ENCODE results near the gene NFYA.

NFYA gene

DNA sequence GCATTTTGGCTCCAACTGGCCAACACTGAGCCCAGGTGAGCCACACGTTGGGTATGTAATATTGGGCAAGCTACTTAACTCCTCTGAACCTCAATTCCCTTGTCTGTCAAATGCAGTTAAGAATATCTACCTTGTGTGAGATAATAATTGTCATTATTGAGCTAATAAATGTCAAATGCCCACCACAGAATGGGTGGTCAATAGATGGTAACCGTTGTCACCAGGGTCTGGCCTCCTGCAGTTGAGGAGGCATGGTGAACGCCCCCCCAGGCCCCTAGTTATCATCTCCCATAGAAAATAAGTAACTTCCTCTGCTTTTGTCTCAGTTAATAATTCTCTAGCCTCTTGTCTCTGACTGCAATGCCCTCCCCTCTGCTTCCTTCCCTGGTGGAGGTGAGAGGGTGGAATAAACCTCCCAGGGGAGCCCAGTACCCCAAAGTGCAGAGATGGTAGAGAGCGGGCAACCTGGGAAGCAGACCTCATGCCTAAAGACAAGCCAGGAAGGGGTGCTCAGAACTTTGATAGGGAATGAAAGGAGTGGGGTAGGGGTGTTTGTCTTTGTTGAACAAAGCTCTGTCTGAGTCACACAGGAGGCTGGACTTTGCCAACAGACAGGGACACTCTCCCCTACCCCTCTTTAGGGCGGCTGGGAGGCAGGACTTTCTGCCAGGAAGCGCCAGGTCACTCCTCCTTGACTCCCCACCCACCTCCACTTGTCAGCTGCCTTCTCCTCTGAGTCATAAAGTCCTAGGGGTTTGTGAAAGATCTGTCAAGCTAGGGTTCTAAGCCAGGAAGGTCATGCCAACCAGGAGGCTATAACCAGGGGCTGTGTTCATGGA is 32.5 kb upstream of the NFYA start:
- TF ChIP-seq GATA2 (IDR thresholded peaks at IDR 0.05; ENCODE audit: low read depth, low read length) (no peak), GATA3 (IDR thresholded peaks at IDR 0.05; ENCODE audit: low read depth, low read length) (no peak)

DNA sequence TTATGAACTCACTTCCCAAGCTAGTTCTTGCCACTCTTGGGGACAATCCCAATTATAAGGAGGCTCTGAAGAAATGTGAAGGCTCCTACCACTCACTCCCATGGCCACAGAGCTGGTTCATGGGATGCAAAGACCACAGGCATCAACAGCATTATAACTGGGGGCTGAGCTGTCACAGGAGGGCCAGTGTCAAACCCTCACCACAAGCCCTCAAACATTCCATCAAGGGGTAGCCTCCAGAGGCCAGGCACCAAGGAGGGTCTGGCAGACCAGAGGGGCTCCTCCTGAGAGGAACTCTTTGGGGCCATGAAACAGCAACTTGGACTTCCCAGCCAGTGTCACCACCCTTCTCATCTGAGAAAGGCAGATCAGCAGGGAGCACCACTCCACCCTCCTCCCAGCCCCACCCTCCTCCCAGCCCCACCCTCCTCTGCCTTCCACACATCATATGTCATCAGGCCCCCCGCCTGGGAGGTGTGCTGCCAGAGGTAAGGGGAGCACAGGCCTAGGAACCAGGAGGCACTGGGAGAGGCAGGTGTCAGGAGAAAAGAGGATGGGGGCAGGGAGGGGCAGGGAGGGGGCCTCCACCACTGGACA is 31.7 kb upstream of the NFYA start:
- TF ChIP-seq GATA3 (IDR thresholded peaks at IDR 0.05; ENCODE audit: low read depth, low read length): no peak
- TF ChIP-seq GATA2 (IDR thresholded peaks at IDR 0.05; ENCODE audit: low read depth, low read length): no peak

DNA sequence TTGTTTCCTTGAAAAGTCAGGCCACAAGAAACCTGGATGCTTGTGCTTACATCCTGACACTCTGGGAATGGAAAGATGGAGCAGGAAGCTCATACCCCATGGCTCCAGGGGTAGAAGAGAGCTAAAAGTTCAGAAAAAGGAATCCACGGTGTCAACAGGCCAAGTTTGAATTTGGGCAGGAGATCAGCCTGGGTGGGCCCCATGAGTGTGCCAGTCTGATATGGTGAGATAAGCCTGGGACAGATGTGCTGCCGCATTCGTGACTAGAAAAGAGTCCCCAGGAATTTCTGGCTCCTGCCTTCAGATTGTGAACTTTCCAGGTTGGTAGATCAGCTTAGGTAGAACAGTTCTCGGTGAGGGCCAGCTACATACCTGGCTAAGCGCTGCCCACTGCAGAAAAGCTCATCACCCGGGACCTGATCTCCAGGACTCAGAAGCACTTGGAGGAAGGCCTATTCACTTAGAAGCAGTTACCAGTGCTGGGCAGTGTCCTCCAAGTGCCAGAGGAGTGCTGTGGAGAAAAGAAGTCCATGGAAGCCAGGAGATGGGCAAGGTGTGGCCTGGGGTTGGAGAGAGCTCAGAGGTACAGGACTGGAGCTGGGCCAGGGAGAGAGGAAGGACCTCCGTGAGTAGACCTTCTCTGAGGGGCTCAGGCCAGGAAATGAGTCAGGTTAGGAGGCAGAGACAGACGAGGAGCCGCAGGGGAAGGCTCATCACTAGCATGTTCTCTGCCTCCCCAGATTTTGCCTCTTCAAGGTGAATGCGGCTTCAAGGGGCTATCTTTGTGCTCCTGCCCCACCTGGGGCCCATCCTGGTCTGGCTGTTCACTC is 30.3 kb upstream of the NFYA start, which contains the start of gene TSPO2:
Gene TSPO2, plus strand, starts transcription at position 242 of the 830 bp plus-strand sequence. Its CDS starts 519 bp downstream, at position 761.
- TF ChIP-seq GATA2 (IDR thresholded peaks at IDR 0.05; ENCODE audit: low read depth, low read length) (no peak), GATA3 (IDR thresholded peaks at IDR 0.05; ENCODE audit: low read depth, low read length) (no peak)

DNA sequence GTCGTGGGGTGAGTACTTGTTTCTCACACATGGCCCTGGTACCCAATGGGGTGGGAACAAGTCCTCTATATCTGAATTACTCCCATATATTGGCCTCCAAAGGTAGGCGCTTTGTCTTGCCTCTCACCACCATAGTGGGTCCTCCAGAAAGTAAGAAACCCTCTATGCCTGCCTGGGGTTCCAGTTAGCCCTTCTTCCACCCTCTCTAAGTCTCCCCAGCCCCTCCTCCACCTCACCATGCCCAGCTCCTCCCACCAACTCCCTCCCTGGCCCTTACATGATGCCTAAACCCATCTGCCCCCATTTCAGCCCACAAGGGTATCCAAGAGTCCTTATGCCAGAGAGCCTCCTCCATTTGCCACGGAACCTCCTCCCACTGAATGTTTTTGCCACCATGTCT is 29.6 kb upstream of the NFYA start:
- TF ChIP-seq GATA2 (IDR thresholded peaks at IDR 0.05; ENCODE audit: low read depth, low read length): no peak
- TF ChIP-seq GATA3 (IDR thresholded peaks at IDR 0.05; ENCODE audit: low read depth, low read length): no peak

DNA sequence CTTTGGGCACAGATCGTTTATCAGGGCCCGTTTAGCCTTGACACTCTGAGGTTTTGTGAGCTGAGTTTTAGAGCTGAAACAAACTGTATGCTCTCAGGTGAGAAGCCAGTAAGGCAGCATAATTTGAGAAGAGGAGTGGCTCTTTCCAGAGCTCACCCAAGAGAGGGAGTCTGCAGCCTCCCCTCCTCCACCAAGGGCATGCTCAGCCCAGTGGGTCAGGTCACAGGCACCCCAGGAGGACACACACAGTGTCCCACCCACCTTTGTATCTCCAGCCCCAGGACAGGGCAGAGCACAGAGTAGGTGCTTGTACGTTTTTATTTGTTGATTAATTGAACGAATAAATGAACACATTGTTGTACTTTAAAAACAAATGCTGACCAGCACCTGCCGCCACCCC is 27.1 kb upstream of the NFYA start:
- TF ChIP-seq GATA2 (IDR thresholded peaks at IDR 0.05; ENCODE audit: low read depth, low read length): no peak
- no peak for TF ChIP-seq GATA3 (IDR thresholded peaks at IDR 0.05; ENCODE audit: low read depth, low read length)

DNA sequence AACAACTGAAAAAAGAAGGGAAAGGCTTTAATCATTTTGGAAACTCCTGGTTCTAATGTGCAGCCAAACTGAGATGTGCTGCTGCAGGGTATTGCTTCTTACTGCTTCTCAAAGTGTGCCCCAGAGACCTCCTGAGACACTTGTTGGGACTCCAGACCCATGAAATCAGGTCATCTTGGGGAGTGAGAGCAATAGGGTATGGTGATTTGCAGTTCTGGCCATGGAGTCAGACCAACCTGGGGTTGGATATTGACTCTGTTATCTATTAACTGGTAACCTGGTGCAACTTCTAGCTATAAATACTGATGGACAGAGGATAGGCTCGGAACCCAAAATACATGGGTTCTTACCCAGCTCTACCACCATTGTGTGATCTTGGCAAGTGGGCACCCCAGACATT is 26.7 kb upstream of the NFYA start:
- TF ChIP-seq GATA3 (IDR thresholded peaks at IDR 0.05; ENCODE audit: low read depth, low read length): no peak
- no peak for TF ChIP-seq GATA2 (IDR thresholded peaks at IDR 0.05; ENCODE audit: low read depth, low read length)

DNA sequence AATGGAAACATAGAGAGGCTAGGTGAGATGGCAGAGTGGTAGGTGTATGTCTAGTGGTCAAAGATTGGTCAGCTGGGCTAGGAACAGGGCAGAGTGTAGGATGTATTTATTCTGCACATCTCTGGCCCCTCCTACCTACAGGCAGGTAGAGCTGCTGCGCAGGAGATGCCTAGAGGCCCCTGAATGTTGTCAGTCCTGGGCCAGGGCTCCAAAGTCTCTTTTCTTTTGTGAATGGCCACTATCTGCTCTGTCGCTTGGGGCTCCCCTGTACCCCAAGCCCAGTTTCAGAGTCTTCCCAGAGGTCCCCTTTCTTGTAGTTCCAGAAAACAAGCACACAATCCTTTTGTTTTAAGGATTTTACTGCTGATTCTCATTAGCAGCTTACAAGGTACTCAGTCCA is 25.5 kb upstream of the NFYA start:
- TF ChIP-seq GATA2 (IDR thresholded peaks at IDR 0.05; ENCODE audit: low read depth, low read length) (no peak), GATA3 (IDR thresholded peaks at IDR 0.05; ENCODE audit: low read depth, low read length) (no peak)

DNA sequence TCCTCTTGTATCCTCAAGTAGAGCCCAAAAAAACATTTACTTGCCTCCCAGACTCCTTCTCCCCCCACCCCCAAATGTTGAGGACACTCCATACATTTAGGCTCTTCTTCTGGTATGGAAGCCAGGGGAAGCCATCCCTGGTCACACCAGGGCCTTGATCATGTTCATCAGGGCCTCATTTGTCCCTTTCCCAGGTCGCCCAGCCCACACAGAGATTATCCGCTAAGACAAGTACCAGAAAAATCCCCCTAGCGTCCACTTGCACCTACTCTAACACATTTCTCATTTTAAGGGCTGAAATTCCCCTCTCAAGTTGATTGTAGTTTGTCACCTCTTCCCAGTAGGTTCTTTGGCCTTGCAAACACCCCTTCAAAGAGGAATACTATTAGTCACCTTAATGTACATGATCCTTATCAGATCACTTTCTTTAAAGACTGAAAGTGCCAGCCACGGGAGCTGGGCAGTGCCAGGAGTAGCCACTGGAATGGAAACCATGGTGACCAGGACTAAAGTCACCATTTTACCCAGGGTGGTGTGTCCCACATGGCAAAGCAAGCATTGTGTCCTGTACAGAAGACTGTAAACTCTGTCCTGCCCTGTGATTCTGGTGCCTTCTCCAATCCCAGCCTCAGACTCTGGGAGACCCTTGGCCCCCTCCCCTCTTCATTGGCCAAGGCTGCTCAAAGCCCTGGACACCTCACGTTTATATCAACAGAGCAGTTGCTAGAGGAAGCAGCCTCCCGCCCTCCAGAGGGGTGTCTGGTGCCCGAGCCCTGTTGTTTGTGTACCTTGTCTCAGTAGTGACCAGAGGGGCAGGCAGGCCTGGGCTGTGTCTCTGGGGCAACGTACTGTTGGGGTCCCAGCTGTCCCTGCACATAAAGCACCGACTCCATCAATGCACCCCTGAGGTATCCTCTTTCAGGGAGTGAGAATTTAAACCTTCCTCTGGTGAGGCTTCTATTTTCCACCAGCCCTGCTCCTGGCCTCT is 24.7 kb upstream of the NFYA start:
- no peak for TF ChIP-seq GATA2 (IDR thresholded peaks at IDR 0.05; ENCODE audit: low read depth, low read length)
- no peak for TF ChIP-seq GATA3 (IDR thresholded peaks at IDR 0.05; ENCODE audit: low read depth, low read length)

DNA sequence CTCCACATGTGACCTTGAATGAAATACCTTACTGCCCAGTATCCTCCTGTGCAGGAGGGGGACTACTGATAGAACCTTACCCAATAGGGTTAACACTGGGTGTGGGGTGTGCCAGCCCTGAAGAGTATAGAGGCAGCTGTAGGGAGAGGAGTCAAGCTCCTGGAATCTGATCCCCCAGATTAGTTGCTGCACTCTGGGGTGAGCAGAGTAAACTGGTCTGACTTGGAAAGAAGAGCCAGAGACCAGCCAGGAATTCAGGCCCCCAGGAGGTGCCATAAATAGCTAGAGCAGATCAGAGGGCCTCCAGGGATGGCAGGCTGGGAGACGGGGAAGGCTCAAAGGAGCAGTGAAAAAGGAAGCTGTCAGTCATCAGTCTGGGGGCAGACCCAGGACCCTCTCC is 23.3 kb upstream of the NFYA start:
- TF ChIP-seq GATA3 (IDR thresholded peaks at IDR 0.05; ENCODE audit: low read depth, low read length) (no peak), GATA2 (IDR thresholded peaks at IDR 0.05; ENCODE audit: low read depth, low read length) (no peak)

DNA sequence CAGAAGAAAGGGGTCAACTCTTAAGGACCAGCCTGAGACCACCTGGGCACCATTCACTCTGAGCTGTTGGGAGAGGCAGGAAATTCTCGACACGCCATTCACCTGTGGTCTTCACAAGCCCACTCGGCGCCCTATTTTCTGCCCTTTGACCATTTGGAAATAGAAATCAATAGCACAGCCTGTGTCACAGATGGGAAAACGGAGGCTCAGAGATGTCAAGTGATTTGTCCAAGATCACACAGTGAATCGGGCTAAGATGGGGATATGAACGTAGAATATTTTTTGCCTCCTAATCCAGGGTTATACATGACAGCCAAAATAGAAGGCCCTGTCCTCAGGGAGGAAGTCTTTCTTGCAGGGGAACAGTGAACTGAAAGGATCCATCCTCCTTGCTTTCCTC is 22.8 kb upstream of the NFYA start:
- TF ChIP-seq GATA2 (IDR thresholded peaks at IDR 0.05; ENCODE audit: low read depth, low read length) (no peak), GATA3 (IDR thresholded peaks at IDR 0.05; ENCODE audit: low read depth, low read length) (no peak)

DNA sequence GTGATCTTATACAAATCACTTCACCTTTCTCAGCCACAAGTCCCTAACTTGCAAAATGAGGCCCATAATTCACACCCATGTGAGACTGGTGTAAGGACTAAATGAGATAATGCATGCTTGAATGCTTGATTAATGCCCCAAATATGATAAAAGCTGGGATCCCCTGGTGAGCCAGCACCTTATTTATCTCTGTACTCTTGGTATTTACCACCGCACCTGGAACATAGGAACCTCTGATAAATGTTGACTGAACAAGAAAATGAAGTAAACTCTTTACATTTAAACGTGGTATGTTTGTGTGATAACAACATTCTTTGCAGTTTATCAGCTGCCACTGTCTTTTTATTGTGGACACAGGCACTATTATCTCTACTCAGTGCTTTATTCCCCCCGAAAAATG is 22.2 kb upstream of the NFYA start:
- TF ChIP-seq GATA2 (IDR thresholded peaks at IDR 0.05; ENCODE audit: low read depth, low read length): no peak
- TF ChIP-seq GATA3 (IDR thresholded peaks at IDR 0.05; ENCODE audit: low read depth, low read length): no peak

DNA sequence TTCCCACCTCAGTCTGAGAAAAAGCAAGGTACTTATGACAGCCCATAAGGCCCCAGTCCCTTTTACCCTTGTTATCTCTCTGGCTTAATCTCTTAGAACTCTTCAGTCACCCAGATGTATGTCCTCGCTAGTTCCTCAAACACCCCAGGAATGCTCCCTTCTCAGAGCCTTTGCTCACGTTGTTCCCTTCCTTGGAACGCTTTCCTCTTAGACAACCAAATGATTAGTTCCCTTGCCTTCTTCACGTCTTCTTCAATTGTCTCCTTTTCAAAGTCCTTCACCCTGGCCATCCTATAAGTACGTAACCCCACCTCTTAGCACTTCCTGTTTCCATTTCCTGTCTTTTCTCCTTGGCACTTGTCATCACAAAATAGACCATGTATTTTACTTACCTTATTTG is 20.9 kb upstream of the NFYA start:
- no peak for TF ChIP-seq GATA3 (IDR thresholded peaks at IDR 0.05; ENCODE audit: low read depth, low read length)
- no peak for TF ChIP-seq GATA2 (IDR thresholded peaks at IDR 0.05; ENCODE audit: low read depth, low read length)

DNA sequence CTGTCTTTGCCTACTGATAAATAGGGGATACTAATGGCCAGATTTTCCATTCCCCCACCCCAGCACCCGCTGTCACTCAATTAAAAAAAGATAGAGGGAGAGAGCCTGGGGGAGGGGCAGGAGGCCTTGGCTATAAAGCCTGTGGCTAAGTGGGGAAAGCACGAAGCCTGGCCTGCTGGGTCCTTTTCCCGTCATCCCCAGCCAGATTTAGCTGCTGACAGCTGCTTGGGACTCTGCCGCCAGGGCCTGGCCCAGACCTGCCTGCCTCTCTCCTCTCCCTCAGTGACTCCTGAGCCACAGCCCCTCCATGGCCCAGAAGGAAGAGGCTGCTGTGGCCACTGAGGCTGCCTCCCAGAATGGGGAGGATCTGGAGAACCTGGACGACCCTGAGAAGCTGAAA is 19.7 kb upstream of the NFYA start, which contains the start of gene APOBEC2:
Gene APOBEC2, plus strand, starts transcription at position 162 of the 400 bp plus-strand sequence. Its CDS starts 146 bp downstream, at position 308.
- no peak for TF ChIP-seq GATA3 (IDR thresholded peaks at IDR 0.05; ENCODE audit: low read depth, low read length)
- TF ChIP-seq GATA2 (IDR thresholded peaks at IDR 0.05; ENCODE audit: low read depth, low read length): no peak
